ENCODE results near the gene PAX5. TPM values are rescaled to one million over a fixed set of nuclear protein-coding genes. Genes with fewer than 3 reads are reported as not detected.

The PAX5 gene
- total RNA-seq, 1 donor from 2014 or later: 0.25 TPM

DNA sequence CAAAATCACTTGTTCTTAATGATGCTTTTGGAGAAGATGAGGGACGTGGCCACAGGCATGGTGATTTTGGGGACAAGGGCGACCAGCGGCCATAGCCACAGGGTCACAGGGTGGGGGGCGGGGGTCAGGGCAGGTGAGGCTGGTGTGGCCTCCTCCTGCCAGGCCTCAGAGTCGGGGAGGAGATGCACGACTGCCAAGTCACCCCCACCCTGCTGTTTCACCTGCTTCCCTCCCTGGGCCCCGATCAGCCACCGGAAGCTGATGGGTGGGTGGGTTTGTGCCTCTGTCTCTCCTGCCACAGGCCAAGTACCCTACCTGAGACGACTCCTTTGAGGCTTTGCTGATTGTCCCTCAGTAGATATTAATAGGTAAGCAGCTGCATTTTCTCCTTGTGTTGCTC lies 199.3 kb downstream of the PAX5 start:
- no peaks in the 10 kb centered on the region for H3K9me3 ChIP-seq
- no peaks in the 10 kb centered on the region for H3K36me3 ChIP-seq
- intact Hi-C loops (cut with DNase I): loop anchor here (10.0 kb wide), 1 partner anchor 210 kb away; no protein-coding TSS in a partner anchor
- no peak overlapping the region for H3K4me3 ChIP-seq
- no peaks in the 10 kb centered on the region for H3K27me3 ChIP-seq
- no peak for DNase-seq (ENCODE audit: extremely low spot score in 2 of 2)
- no peaks in the 10 kb centered on the region for H3K4me1 ChIP-seq
- H3K27ac ChIP-seq: no peak overlapping the region
- no peak for TF ChIP-seq POLR2AphosphoS5 (IDR thresholded peaks at IDR 0.05; ENCODE audit: insufficient read depth in 1 of 2, low read depth in 1 of 2)

DNA sequence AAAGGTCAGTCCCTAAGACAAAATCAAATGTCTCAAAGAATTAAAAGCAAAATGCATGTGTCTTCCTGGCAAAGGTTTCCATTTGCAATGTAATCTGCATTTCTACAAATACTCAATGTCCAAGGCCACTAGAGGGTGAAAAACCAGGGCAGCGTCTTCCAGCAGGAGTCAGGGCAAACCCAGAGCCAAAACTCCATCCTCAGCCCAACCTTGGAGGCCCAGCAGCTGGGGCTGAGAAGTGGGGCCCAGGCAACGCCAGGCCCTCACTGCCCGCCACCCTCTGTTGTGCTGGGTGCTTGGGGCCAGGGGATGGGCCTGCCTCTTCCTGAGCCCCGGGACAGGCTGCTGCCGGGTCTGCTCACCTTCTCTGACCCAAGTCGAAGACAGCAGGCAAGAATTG lies 200.1 kb downstream of the PAX5 start:
- Histone ChIP-seq H3K4me3 (no peak overlapping the region), H3K36me3 (no peaks in the 10 kb centered on the region), H3K4me1 (no peaks in the 10 kb centered on the region), H3K9me3 (no peaks in the 10 kb centered on the region), H3K27ac (no peak overlapping the region), H3K27me3 (no peaks in the 10 kb centered on the region)
- intact Hi-C loops (cut with DNase I): loop anchor here (10.0 kb wide), 1 partner anchor 211 kb away; no protein-coding TSS in a partner anchor
- no peak for DNase-seq (ENCODE audit: extremely low spot score in 2 of 2)
- no peak for TF ChIP-seq POLR2A (IDR thresholded peaks at IDR 0.05)
- no peak for TF ChIP-seq POLR2AphosphoS5 (IDR thresholded peaks at IDR 0.05; ENCODE audit: insufficient read depth in 1 of 2, low read depth in 1 of 2)
- TF ChIP-seq, protein P1, sequence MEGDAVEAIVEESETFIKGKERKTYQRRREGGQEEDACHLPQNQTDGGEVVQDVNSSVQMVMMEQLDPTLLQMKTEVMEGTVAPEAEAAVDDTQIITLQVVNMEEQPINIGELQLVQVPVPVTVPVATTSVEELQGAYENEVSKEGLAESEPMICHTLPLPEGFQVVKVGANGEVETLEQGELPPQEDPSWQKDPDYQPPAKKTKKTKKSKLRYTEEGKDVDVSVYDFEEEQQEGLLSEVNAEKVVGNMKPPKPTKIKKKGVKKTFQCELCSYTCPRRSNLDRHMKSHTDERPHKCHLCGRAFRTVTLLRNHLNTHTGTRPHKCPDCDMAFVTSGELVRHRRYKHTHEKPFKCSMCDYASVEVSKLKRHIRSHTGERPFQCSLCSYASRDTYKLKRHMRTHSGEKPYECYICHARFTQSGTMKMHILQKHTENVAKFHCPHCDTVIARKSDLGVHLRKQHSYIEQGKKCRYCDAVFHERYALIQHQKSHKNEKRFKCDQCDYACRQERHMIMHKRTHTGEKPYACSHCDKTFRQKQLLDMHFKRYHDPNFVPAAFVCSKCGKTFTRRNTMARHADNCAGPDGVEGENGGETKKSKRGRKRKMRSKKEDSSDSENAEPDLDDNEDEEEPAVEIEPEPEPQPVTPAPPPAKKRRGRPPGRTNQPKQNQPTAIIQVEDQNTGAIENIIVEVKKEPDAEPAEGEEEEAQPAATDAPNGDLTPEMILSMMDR (IDR thresholded peaks at IDR 0.05): no peak

DNA sequence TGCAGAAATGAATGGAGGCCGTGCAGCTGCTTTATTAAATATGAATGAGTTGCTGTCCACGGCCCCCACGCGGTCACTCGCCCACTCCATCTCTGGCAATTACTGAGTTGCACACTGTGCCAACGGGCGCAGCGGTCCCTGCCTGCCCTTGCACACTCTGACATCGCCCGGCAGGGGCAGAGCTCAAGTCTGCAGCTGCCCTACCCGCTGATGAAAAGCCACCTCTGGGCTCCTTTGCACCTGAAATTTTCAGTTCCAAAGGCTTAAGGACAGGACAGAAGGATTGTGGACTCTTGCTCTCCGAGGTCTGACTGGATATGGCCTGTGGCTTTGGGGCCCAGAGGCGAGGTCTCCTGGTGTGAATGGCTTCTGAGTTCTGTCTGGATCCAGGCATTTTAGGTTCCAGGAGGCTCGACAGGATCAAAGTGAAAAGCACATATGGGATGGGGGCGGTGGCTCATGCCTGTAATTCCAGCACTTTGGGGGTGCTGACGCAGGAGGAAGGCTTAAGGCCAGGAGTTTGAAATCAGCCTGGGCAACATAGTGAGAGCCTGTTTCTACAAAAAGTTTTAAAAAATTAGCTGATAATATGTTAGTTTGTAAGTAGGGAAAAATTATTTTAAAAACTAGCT lies 201.8 kb downstream of the PAX5 start:
- intact Hi-C loops (cut with DNase I): loop anchor here (10.0 kb wide), 1 partner anchor 213 kb away; no protein-coding TSS in a partner anchor
- no peak for DNase-seq (ENCODE audit: extremely low spot score in 2 of 2)
- Histone ChIP-seq H3K27ac (no peak overlapping the region), H3K27me3 (no peaks in the 10 kb centered on the region), H3K4me3 (no peak overlapping the region), H3K4me1 (no peaks in the 10 kb centered on the region), H3K9me3 (no peaks in the 10 kb centered on the region), H3K36me3 (no peaks in the 10 kb centered on the region)
- TF ChIP-seq POLR2A (IDR thresholded peaks at IDR 0.05): no peak
- TF ChIP-seq, protein P1 (IDR thresholded peaks at IDR 0.05): no peak
- TF ChIP-seq POLR2AphosphoS5 (IDR thresholded peaks at IDR 0.05; ENCODE audit: insufficient read depth in 1 of 2, low read depth in 1 of 2): no peak

DNA sequence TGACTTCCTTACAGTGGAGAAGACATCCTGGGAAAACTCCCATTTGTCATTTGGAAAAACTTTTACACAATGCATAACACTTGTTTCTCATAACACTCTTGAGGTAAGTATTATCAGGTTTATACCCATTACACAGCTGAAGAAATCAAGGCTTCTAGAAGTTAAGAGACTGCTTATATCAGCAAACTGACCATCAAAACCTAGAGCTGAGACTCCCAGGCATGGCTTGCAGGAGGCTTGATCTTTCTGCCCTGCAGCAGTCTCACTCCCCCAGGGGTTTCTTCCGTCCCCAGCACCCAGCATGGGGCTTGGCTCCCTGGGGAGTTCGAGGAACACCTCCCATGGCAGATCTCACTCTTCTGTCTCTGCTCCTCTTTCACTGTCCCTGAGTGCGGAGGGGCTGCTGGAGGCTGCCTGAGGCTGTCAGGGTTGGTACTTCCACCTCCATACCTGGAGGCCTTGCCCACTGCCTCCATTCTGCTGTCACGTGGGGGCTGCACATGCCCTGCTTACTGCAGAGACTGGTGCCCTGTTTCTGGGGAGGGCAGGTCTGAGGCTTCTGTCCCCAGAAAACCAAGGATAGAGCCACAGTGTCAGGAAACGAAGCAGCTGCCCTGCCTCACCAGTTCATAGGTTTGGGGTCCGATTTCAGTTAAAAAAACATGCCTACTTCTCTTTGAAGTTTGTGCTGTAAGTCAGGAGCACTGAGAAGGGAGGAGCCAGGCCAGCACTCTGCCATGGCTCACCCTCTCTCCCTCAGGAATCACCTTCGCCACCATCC lies 202.5 kb downstream of the PAX5 start:
- DNase-seq (ENCODE audit: extremely low spot score in 2 of 2): no peak
- TF ChIP-seq, protein P1 (IDR thresholded peaks at IDR 0.05): no peak
- TF ChIP-seq POLR2A (IDR thresholded peaks at IDR 0.05) (no peak), POLR2AphosphoS5 (IDR thresholded peaks at IDR 0.05; ENCODE audit: insufficient read depth in 1 of 2, low read depth in 1 of 2) (no peak)
- H3K4me1 ChIP-seq: no peaks in the 10 kb centered on the region
- no peak overlapping the region for H3K27ac ChIP-seq
- intact Hi-C loops (cut with DNase I): loop anchor here (10.0 kb wide), 1 partner anchor 213 kb away; no protein-coding TSS in a partner anchor
- no peak overlapping the region for H3K4me3 ChIP-seq
- H3K9me3 ChIP-seq: no peaks in the 10 kb centered on the region
- no peaks in the 10 kb centered on the region for H3K36me3 ChIP-seq
- no peaks in the 10 kb centered on the region for H3K27me3 ChIP-seq

DNA sequence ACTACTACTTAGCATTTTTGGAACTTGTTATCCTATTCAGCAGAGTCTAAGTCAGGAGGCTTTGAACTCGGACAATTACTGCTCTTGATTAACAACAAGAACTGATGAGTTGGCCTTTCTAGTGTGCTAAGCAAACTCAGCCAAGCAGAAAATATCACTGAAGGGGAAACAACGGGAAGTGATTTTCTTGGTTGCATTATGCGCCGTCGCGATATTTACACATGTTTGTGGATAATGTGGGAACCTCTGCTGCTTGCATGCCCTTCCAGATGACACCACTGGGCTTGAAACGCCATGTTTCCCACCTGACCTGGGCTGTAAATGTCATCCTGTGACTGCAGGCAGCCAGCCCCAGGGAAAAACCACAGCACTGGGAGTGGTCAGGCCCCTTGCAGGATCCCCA lies 205.5 kb downstream of the PAX5 start:
- DNase-seq (ENCODE audit: extremely low spot score in 2 of 2): no peak
- no peaks in the 10 kb centered on the region for H3K9me3 ChIP-seq
- intact Hi-C loops (cut with DNase I): no loop called here

More for the DNA sequence above, 205.5 kb downstream of the PAX5 start:
- no peaks in the 10 kb centered on the region for H3K36me3 ChIP-seq
- TF ChIP-seq POLR2AphosphoS5 (IDR thresholded peaks at IDR 0.05; ENCODE audit: insufficient read depth in 1 of 2, low read depth in 1 of 2) (no peak), POLR2A (IDR thresholded peaks at IDR 0.05) (no peak)
- TF ChIP-seq, protein P1 (IDR thresholded peaks at IDR 0.05): no peak
- no peaks in the 10 kb centered on the region for H3K4me1 ChIP-seq
- no peak overlapping the region for H3K27ac ChIP-seq
- no peak overlapping the region for H3K4me3 ChIP-seq
- no peaks in the 10 kb centered on the region for H3K27me3 ChIP-seq
